Ishikawa (cell line): ENCODE results near the gene ERN1.

Source experiments
- CEBPB ChIP-seq: IDR thresholded peaks from 2 replicates; pipeline ENCODE4 v1.6.1; 2012
- CREB1 ChIP-seq: IDR thresholded peaks from 2 replicates; pipeline ENCODE4 v1.6.1; 2012; ENCODE audit warnings: low read depth
- EGR1 ChIP-seq: IDR thresholded peaks from 2 replicates; pipeline ENCODE4 v1.6.1; 2012
- EP300 ChIP-seq: IDR thresholded peaks from 2 replicates; pipeline ENCODE4 v1.6.1; 2012; ENCODE audit warnings: borderline replicate concordance
- FOXM1 ChIP-seq: IDR thresholded peaks from 2 replicates; pipeline ENCODE4 v1.6.1; 2012; ENCODE audit warnings: low read depth, borderline replicate concordance
- MAX ChIP-seq: IDR thresholded peaks from 2 replicates; pipeline ENCODE4 v1.6.1; 2012
- NFIC ChIP-seq: IDR thresholded peaks from 2 replicates; pipeline ENCODE4 v1.6.1; 2012
- RAD21 ChIP-seq: IDR thresholded peaks from 2 replicates; pipeline ENCODE4 v1.6.1; 2012; ENCODE audit warnings: low read depth
- REST ChIP-seq: IDR thresholded peaks from 2 replicates; pipeline ENCODE4 v1.6.1; 2012; ENCODE audit warnings: low read depth, mild to moderate bottlenecking
- TAF1 ChIP-seq: IDR thresholded peaks from 2 replicates; pipeline ENCODE4 v1.6.1; 2012; ENCODE audit warnings: low read depth, mild to moderate bottlenecking
- TCF12 ChIP-seq: IDR thresholded peaks from 2 replicates; pipeline ENCODE4 v1.6.1; 2012; ENCODE audit warnings: low read depth
- TEAD4 ChIP-seq: IDR thresholded peaks from 2 replicates; pipeline ENCODE4 v1.6.1; 2012
- YY1 ChIP-seq: IDR thresholded peaks from 2 replicates; pipeline ENCODE4 v1.6.1; 2012; ENCODE audit warnings: low read depth
- ZBTB7A ChIP-seq: IDR thresholded peaks from 2 replicates; pipeline ENCODE4 v1.6.1; 2012; ENCODE audit warnings: low read depth
- TF ChIP-seq, protein P1 (sequence below): IDR thresholded peaks from 2 replicates; pipeline ENCODE4 v1.6.1; 2012

Gene ERN1

GRCh38 chr17:63995626-63996025 lies 134.3 kb downstream of the ERN1 start:
- no peak for TF ChIP-seq EP300
- no peak for TF ChIP-seq NFIC
- no peak for TF ChIP-seq FOXM1
- no peak for TF ChIP-seq TEAD4
- no peak for TF ChIP-seq MAX
- TF ChIP-seq RAD21: no peak
- TF ChIP-seq, protein P1, sequence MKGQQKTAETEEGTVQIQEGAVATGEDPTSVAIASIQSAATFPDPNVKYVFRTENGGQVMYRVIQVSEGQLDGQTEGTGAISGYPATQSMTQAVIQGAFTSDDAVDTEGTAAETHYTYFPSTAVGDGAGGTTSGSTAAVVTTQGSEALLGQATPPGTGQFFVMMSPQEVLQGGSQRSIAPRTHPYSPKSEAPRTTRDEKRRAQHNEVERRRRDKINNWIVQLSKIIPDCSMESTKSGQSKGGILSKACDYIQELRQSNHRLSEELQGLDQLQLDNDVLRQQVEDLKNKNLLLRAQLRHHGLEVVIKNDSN: no peak
- no peak for TF ChIP-seq YY1
- TF ChIP-seq TAF1: no peak

DNA sequence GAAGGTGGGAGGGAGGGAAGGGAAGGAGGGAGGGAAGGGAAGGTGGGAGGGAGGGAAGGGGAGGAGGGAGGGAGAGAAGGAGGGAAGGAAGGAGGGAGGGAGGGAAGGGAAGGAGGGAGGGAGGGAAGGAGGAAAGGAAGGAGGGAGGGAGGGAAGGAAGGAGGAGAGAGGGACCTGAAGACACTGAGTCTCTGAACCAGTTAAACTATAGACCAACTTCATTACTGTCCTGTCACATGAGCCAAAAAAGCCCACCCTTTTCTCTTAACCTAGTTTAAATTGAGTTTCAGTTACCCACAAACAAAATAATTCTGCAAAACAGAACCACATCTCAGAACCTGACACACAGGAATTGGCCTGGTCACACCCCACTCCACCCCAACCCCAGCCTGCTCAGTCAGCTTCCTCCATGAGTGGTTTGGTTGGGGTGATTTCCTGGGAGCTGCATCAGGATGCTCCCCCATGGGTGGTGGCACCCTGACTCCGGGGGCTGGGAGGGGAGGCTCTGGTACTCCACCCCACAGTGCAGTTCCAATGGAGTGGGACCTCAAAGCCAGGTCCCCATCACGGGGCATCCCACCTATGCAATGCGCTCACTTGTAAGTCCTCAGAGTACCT lies 136.5 kb downstream of the ERN1 start:
- TF ChIP-seq FOXM1 (no peak), YY1 (no peak), RAD21 (no peak), CREB1 (no peak), CEBPB (no peak)

- TF ChIP-seq ZBTB7A: no peak
- TF ChIP-seq TCF12: no peak
Observed at GRCh38 chr17:63991611-63992010, 138.3 kb downstream of the ERN1 start.

DNA sequence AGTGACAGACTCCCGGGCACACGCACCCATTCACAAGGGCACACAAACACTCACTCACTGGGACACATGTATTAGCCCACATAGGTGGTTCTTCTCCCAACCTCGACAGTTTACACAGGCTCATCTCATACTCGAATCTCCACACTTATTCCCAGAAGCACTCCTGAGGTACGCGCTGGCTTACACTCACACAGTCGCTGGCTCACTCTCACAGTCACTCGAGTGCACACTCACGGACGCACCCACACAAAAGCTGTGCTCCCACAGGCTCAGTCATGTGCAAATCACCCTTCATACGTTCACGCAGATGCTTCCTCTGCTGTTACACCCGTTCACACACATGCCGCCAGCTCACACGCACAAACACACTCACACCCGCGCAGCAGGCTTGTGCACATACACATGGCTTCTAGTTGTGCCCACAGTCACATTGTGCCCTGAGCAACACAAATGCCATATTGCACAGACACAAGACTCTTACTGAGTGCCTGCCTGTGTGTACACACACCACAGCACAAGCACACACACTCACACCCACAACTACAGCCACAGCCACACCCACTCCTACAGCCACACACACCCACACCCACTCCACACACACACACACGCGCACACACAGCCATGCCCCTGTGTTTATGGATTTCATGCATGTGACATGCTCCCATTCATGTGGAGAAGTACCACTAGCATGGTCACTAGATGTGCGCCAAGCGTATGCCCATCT lies 140.2 kb downstream of the ERN1 start:
- no peak for TF ChIP-seq CEBPB
- no peak for TF ChIP-seq RAD21
- TF ChIP-seq MAX: no peak
- TF ChIP-seq ZBTB7A: no peak
- TF ChIP-seq TAF1: no peak
- TF ChIP-seq, protein P1: no peak
- TF ChIP-seq TEAD4: no peak
- TF ChIP-seq CREB1: no peak
- TF ChIP-seq NFIC: no peak
- no peak for TF ChIP-seq EGR1
- no peak for TF ChIP-seq EP300
- TF ChIP-seq YY1: no peak
- no peak for TF ChIP-seq TCF12
- TF ChIP-seq REST: no peak
- no peak for TF ChIP-seq FOXM1
